Glutamatergic neuron (in vitro differentiated cells): ENCODE measurements around the gene FAM120B. TPM values are rescaled to one million over a fixed set of nuclear protein-coding genes. Genes with fewer than 3 reads are reported as not detected.

ENCODE experiments used
- DNase-seq: peaks from one replicate; pipeline ENCODE4 v3.0.0; 2022
- H3K27ac Mint-ChIP-seq: one replicate; pipeline ENCODE4 v1.8.0; 2020; ENCODE audit warnings: mild to moderate bottlenecking, mixed read lengths, inconsistent platforms; ENCODE audit not compliant: unreplicated experiment
- H3K27me3 Mint-ChIP-seq: one replicate; pipeline ENCODE4 v1.8.0; 2020; ENCODE audit warnings: mild to moderate bottlenecking, moderate library complexity, mixed read lengths, inconsistent platforms; ENCODE audit not compliant: unreplicated experiment
- H3K36me3 Mint-ChIP-seq: one replicate; pipeline ENCODE4 v1.8.0; 2020; ENCODE audit warnings: mild to moderate bottlenecking, mixed read lengths, inconsistent platforms; ENCODE audit not compliant: unreplicated experiment
- H3K4me1 Mint-ChIP-seq: one replicate; pipeline ENCODE4 v1.8.0; 2020; ENCODE audit warnings: mild to moderate bottlenecking, low read depth, mixed read lengths, inconsistent platforms; ENCODE audit not compliant: unreplicated experiment
- H3K4me3 Mint-ChIP-seq: one replicate; pipeline ENCODE4 v1.8.0; 2020; ENCODE audit warnings: mild to moderate bottlenecking, mixed read lengths, inconsistent platforms; ENCODE audit not compliant: unreplicated experiment
- H3K9me3 Mint-ChIP-seq: one replicate; pipeline ENCODE4 v1.8.0; 2020; ENCODE audit warnings: mild to moderate bottlenecking, moderate library complexity, mixed read lengths, inconsistent platforms; ENCODE audit not compliant: unreplicated experiment
- CTCF ChIP-seq: fragments of 200-600 bp; sonication (generic); IDR thresholded peaks from one replicate; pipeline ENCODE4 v1.5.0; 2021; ENCODE audit not compliant: partially characterized antibody, unreplicated experiment
- total RNA-seq: library from RNA; stranded (reverse); fragmentation: NEBNext Ultra II Directional; extraction: Animal tissue kit (Norgen Biotek cat#: 25700); gene quantifications from one replicate; pipeline ENCODE4 v1.2.1, GENCODE V29; 2021; ENCODE audit not compliant: unreplicated experiment

The FAM120B gene
- total RNA-seq, 1 donor from 2014 or later: 48.3 TPM

GRCh38 chr6:170297576-170298330 is 8.8 kb upstream of the FAM120B start:
- peaks cover 30% of the 10 kb centered on the region for H3K9me3 Mint-ChIP-seq
- peaks cover 28% of the 10 kb centered on the region for H3K27me3 Mint-ChIP-seq
- H3K27ac Mint-ChIP-seq: no peak overlapping the region
- H3K4me1 Mint-ChIP-seq: peaks cover 21% of the 10 kb centered on the region
- DNase-seq: no peak
- TF ChIP-seq CTCF: no peak
- H3K4me3 Mint-ChIP-seq: no peak overlapping the region
- peaks cover 27% of the 10 kb centered on the region for H3K36me3 Mint-ChIP-seq

GRCh38 chr6:170298688-170299087 is 7.9 kb upstream of the FAM120B start:
- H3K36me3 Mint-ChIP-seq: peaks cover 36% of the 10 kb centered on the region
- peaks cover 26% of the 10 kb centered on the region for H3K27me3 Mint-ChIP-seq
- no peak for DNase-seq
- peaks cover 13% of the 10 kb centered on the region for H3K4me1 Mint-ChIP-seq
- H3K9me3 Mint-ChIP-seq: peaks cover 31% of the 10 kb centered on the region
- no peak overlapping the region for H3K4me3 Mint-ChIP-seq
- H3K27ac Mint-ChIP-seq: no peak overlapping the region
- TF ChIP-seq CTCF: no peak

- TF ChIP-seq CTCF: no peak
- Mint-ChIP-seq H3K9me3 (peaks cover 21% of the 10 kb centered on the region), H3K27me3 (peaks cover 13% of the 10 kb centered on the region), H3K36me3 (peaks cover 39% of the 10 kb centered on the region), H3K27ac (no peak overlapping the region), H3K4me1 (no peaks in the 10 kb centered on the region), H3K4me3 (no peak overlapping the region)
- no peak for DNase-seq
Measured at GRCh38 chr6:170301184-170301583, 5.4 kb upstream of the FAM120B start.

- Mint-ChIP-seq H3K4me1 (peaks cover 16% of the 10 kb centered on the region), H3K36me3 (peaks cover 29% of the 10 kb centered on the region), H3K9me3 (peaks cover 12% of the 10 kb centered on the region), H3K27ac (peak overlapping the region; percentile 67), H3K4me3 (peak overlapping the region; percentile 93), H3K27me3 (peaks cover 6% of the 10 kb centered on the region)
- DNase-seq: no peak
- TF ChIP-seq CTCF: no peak
Measured at GRCh38 chr6:170305805-170306323, 694 bp upstream of the FAM120B start.

- Mint-ChIP-seq H3K27ac (peak overlapping the region; percentile 94), H3K4me3 (peak overlapping the region; percentile 98), H3K27me3 (peaks cover 3% of the 10 kb centered on the region), H3K36me3 (peaks cover 17% of the 10 kb centered on the region), H3K9me3 (peaks cover 7% of the 10 kb centered on the region), H3K4me1 (peaks cover 21% of the 10 kb centered on the region)
- DNase-seq: no peak
- no peak for TF ChIP-seq CTCF
Measured at GRCh38 chr6:170307080-170307545, 555 bp downstream of the FAM120B start.
